ENCODE results near the gene ZNF385A.

The ZNF385A gene

GRCh38 chr12:54373649-54374561 is 10.6 kb downstream of the ZNF385A start:
- no peak for DNase-seq

GRCh38 chr12:54372113-54372806 is 12.3 kb downstream of the ZNF385A start:
- no peak for DNase-seq

GRCh38 chr12:54371328-54372112 is 13.0 kb downstream of the ZNF385A start:
- DNase-seq: no peak

- DNase-seq: no peak
Observed at GRCh38 chr12:54370171-54370730, 14.3 kb downstream of the ZNF385A start.

GRCh38 chr12:54369597-54370131 is 14.9 kb downstream of the ZNF385A start:
- DNase-seq: no peak

GRCh38 chr12:54368709-54369596 is 15.6 kb downstream of the ZNF385A start:
- peak; percentile 76 for DNase-seq

GRCh38 chr12:54368025-54368708 is 16.4 kb downstream of the ZNF385A start:
- no peak for DNase-seq

- peak; percentile 32 for DNase-seq
Observed at GRCh38 chr12:54364413-54364812, 20.1 kb downstream of the ZNF385A start, which contains the start of gene GPR84. TSS of gene GPR84 (minus strand) at chr12:54364486. CDS start at chr12:54363851, 635 bp downstream.

- DNase-seq: no peak
Observed at GRCh38 chr12:54363618-54364017, 20.9 kb downstream of the ZNF385A start.

GRCh38 chr12:54363047-54363446 is 21.5 kb downstream of the ZNF385A start:
- no peak for DNase-seq

GRCh38 chr12:54360717-54361456 is 23.6 kb downstream of the ZNF385A start:
- DNase-seq: no peak

GRCh38 chr12:54359762-54360351 is 24.7 kb downstream of the ZNF385A start:
- DNase-seq: no peak

- DNase-seq: peak; percentile 95
Observed at GRCh38 chr12:54358945-54359761, 25.4 kb downstream of the ZNF385A start.

GRCh38 chr12:54358191-54358944 is 26.2 kb downstream of the ZNF385A start:
- DNase-seq: peak; percentile 49

- no peak for DNase-seq
Observed at GRCh38 chr12:54357506-54358190, 26.9 kb downstream of the ZNF385A start.

GRCh38 chr12:54356951-54357356 is 27.6 kb downstream of the ZNF385A start:
- no peak for DNase-seq

- DNase-seq: no peak
Observed at GRCh38 chr12:54356228-54356627, 28.3 kb downstream of the ZNF385A start.

Measured in central memory CD4-positive, alpha-beta T cell (primary cell).